Brain microvascular endothelial cell (primary cell): ENCODE results near the gene SRRT.

ENCODE experiments used
- DNase-seq: peaks from one replicate; pipeline ENCODE4 v3.0.0-alpha.2; 2020
- H3K27ac ChIP-seq: fragments of 250-450 bp; sonication (Bioruptor Pico); 2 replicates; pipeline ENCODE4 v1.5.1; 2020; ENCODE audit warnings: mild to moderate bottlenecking, moderate library complexity
- H3K27me3 ChIP-seq: fragments of 250-450 bp; sonication (Bioruptor Pico); replicated peaks from 2 replicates; pipeline ENCODE4 v1.5.1; 2020; ENCODE audit warnings: mild to moderate bottlenecking
- H3K36me3 ChIP-seq: fragments of 250-450 bp; sonication (Bioruptor Pico); replicated peaks from 2 replicates; pipeline ENCODE4 v1.5.1; 2020; ENCODE audit warnings: mild to moderate bottlenecking
- H3K4me3 ChIP-seq: 2 replicates; pipeline ENCODE4 v1.5.1; 2011; ENCODE audit warnings: low read depth, mild to moderate bottlenecking, control low read depth, low read length, moderate library complexity
- in situ Hi-C: cut with HindIII; loops from 2 replicates; pipeline ENCODE4 v1.10.0; 2017; ENCODE audit warnings: low sequenced_read_pairs, low pct_ligation_motif_present
- TF ChIP-seq, protein P1 (sequence below): IDR thresholded peaks from 2 replicates; pipeline ENCODE4 v1.5.1; 2011; ENCODE audit warnings: low read depth, mild to moderate bottlenecking, moderate library complexity, low read length, control low read depth, inconsistent platforms; ENCODE audit errors: missing control alignments

The SRRT gene

DNA sequence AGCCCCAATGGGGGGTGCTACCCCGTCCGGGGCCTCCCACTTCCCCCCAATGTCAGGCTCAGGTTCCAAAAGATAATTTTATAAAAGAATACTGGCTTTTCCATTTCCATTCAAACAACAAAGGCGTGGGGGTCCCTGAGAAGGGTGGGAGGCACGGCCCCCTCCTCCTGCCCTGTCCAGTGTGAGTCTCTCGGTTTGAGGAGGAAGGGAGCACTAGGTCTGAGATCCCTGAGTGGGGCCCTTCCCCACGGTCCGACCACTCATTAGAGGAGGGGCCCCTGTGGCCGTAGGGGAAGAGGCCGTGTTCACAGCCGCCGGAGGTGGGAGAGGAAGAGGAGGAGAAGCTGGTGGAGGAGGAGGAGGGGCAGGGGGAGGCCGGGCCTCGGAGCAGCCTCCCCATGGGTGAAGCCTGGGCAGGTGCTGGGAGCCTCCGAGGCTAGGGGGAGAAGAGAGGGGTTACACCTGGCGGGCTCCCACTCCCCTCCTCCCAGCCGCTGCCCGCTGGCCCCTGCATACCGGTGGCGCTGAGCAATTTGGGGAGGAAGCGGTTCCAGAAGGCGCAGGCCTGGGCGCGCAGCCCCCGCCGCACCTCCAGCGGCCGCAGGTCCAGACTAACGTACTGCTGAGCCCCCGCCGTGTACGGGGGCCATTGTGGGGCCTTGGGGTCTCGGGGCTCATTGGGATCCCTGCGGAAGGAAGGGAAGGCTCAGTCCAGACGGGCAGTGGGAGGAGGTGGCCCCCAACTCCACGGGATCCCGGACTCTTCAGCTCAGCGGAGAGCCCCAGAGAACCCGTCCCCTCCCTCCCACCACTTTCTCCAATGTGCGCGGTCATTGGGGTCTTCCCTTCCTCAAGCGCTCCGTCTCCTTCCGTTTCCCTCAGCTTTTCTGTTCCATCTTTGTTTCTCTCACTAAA is 16.0 kb downstream of the SRRT start:
- DNase-seq: no peak
- in situ Hi-C loops: no loop called here
- TF ChIP-seq, protein P1, sequence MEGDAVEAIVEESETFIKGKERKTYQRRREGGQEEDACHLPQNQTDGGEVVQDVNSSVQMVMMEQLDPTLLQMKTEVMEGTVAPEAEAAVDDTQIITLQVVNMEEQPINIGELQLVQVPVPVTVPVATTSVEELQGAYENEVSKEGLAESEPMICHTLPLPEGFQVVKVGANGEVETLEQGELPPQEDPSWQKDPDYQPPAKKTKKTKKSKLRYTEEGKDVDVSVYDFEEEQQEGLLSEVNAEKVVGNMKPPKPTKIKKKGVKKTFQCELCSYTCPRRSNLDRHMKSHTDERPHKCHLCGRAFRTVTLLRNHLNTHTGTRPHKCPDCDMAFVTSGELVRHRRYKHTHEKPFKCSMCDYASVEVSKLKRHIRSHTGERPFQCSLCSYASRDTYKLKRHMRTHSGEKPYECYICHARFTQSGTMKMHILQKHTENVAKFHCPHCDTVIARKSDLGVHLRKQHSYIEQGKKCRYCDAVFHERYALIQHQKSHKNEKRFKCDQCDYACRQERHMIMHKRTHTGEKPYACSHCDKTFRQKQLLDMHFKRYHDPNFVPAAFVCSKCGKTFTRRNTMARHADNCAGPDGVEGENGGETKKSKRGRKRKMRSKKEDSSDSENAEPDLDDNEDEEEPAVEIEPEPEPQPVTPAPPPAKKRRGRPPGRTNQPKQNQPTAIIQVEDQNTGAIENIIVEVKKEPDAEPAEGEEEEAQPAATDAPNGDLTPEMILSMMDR: no peak
- Histone ChIP-seq H3K27ac (peak overlapping the region; percentile 60), H3K36me3 (peaks cover 29% of the 10 kb centered on the region), H3K4me3 (peak overlapping the region; percentile 54), H3K27me3 (peaks cover 7% of the 10 kb centered on the region)

GRCh38 chr7:100891568-100892247 is 16.8 kb downstream of the SRRT start:
- DNase-seq: no peak
- Histone ChIP-seq H3K36me3 (peaks cover 21% of the 10 kb centered on the region), H3K27ac (no peak overlapping the region), H3K27me3 (peaks cover 15% of the 10 kb centered on the region), H3K4me3 (no peak overlapping the region)
- in situ Hi-C loops: no loop called here
- TF ChIP-seq, protein P1: no peak

GRCh38 chr7:100892364-100893317 is 17.7 kb downstream of the SRRT start:
- Histone ChIP-seq H3K27ac (no peak overlapping the region), H3K27me3 (peaks cover 15% of the 10 kb centered on the region), H3K4me3 (no peak overlapping the region), H3K36me3 (peaks cover 12% of the 10 kb centered on the region)
- TF ChIP-seq, protein P1: no peak
- in situ Hi-C loops: no loop called here
- no peak for DNase-seq

- peaks cover 4% of the 10 kb centered on the region for H3K36me3 ChIP-seq
- no peak overlapping the region for H3K4me3 ChIP-seq
- TF ChIP-seq, protein P1: no peak
- DNase-seq: no peak
- H3K27ac ChIP-seq: no peak overlapping the region
- in situ Hi-C loops: no loop called here
- peaks cover 15% of the 10 kb centered on the region for H3K27me3 ChIP-seq
These were observed 18.5 kb downstream of the SRRT start for GRCh38 chr7:100893318-100893895.
